ENCODE measurements around the gene GHR. TPM values are rescaled to one million over a fixed set of nuclear protein-coding genes. Genes with fewer than 3 reads are reported as not detected.

Gene GHR
- total and polyA plus RNA-seq, 10 donors, result 0.42 to 11.5 (median 5.1) TPM

- DNase-seq, result no peak
- Histone ChIP-seq H3K27ac (no peak overlapping the region), H3K4me3 (no peak overlapping the region), H3K4me1 (no peaks in the 10 kb centered on the region), H3K9me3 (peaks cover 0 to 26% (median 19%) of the 10 kb centered on the region in 8 donors), H3K27me3 (replicated peaks in 1 of 7) (no peaks in the 10 kb centered on the region), H3K36me3 (no peaks in the 10 kb centered on the region)
- 83 to 92% (median 89%) methylated on average over 3 of the region's 3 CpGs for WGBS, 5 donors
- intact Hi-C loops (cut with DNase I; ENCODE audit: low total_unique reads), result no loop called here
- no peak for TF ChIP-seq POLR2A (IDR thresholded peaks at IDR 0.05)
- TF ChIP-seq POLR2AphosphoS5 (IDR thresholded peaks at IDR 0.05), result no peak
- TF ChIP-seq CTCF (IDR thresholded peaks at IDR 0.05 in 8 of 11, conservative IDR thresholded peaks at IDR 0.05 in 3 of 11), result no peak
Observed at GRCh38 chr5:42543774-42544173, 120.5 kb downstream of the GHR start.

GRCh38 chr5:42545038-42545437, 121.8 kb downstream of the GHR start:
- Histone ChIP-seq H3K4me3 (no peak overlapping the region), H3K9me3 (peaks cover 0 to 14% (median 7%) of the 10 kb centered on the region in 8 donors), H3K27ac (no peak overlapping the region), H3K27me3 (replicated peaks in 1 of 7) (no peaks in the 10 kb centered on the region), H3K4me1 (no peaks in the 10 kb centered on the region), H3K36me3 (no peaks in the 10 kb centered on the region)
- 82 to 93% (median 90%) methylated on average over 3 of the region's 3 CpGs for WGBS, 5 donors
- intact Hi-C loops (cut with DNase I; ENCODE audit: low total_unique reads), result no loop called here
- DNase-seq, result no peak
- no peak for TF ChIP-seq POLR2A (IDR thresholded peaks at IDR 0.05)
- TF ChIP-seq CTCF (IDR thresholded peaks at IDR 0.05 in 8 of 11, conservative IDR thresholded peaks at IDR 0.05 in 3 of 11), result no peak
- TF ChIP-seq POLR2AphosphoS5 (IDR thresholded peaks at IDR 0.05), result no peak

GRCh38 chr5:42547141-42547540, 123.9 kb downstream of the GHR start:
- no peaks in the 10 kb centered on the region for H3K36me3 ChIP-seq
- no peak overlapping the region for H3K27ac ChIP-seq
- TF ChIP-seq CTCF (IDR thresholded peaks at IDR 0.05 in 8 of 11, conservative IDR thresholded peaks at IDR 0.05 in 3 of 11) (no peak), POLR2A (IDR thresholded peaks at IDR 0.05) (no peak), POLR2AphosphoS5 (IDR thresholded peaks at IDR 0.05) (no peak)
- intact Hi-C loops (cut with DNase I; ENCODE audit: low total_unique reads), result no loop called here
- no peak for DNase-seq
- no peaks in the 10 kb centered on the region for H3K9me3 ChIP-seq
- 58 to 78% (median 64%) methylated on average over 2 of the region's 2 CpGs for WGBS, 5 donors
- no peaks in the 10 kb centered on the region for H3K27me3 ChIP-seq (replicated peaks in 1 of 7)
- no peaks in the 10 kb centered on the region for H3K4me1 ChIP-seq
- no peak overlapping the region for H3K4me3 ChIP-seq

GRCh38 chr5:42547894-42548293, 124.7 kb downstream of the GHR start:
- WGBS, 5 donors, result 76 to 80% (median 79%) methylated on average over 1 of the region's 1 CpG
- no peaks in the 10 kb centered on the region for H3K36me3 ChIP-seq
- DNase-seq, result no peak
- no peak overlapping the region for H3K4me3 ChIP-seq
- H3K9me3 ChIP-seq, result no peaks in the 10 kb centered on the region
- no peaks in the 10 kb centered on the region for H3K4me1 ChIP-seq
- no peaks in the 10 kb centered on the region for H3K27me3 ChIP-seq (replicated peaks in 1 of 7)
- TF ChIP-seq POLR2A (IDR thresholded peaks at IDR 0.05) (no peak), CTCF (IDR thresholded peaks at IDR 0.05 in 8 of 11, conservative IDR thresholded peaks at IDR 0.05 in 3 of 11) (no peak), POLR2AphosphoS5 (IDR thresholded peaks at IDR 0.05) (no peak)
- no peak overlapping the region for H3K27ac ChIP-seq
- intact Hi-C loops (cut with DNase I; ENCODE audit: low total_unique reads), result no loop called here

Data from spleen (tissue), 11 donors.